ENCODE data around the gene PZP.

Gene PZP

GRCh38 chr12:9123781-9124382, 84.3 kb downstream of the PZP start:
- DNase-seq = no peak

GRCh38 chr12:9122091-9122609, 86.0 kb downstream of the PZP start:
- no peak for DNase-seq

- no peak for DNase-seq
Measured at GRCh38 chr12:9120487-9121184, 87.6 kb downstream of the PZP start.

GRCh38 chr12:9118158-9118557, 90.0 kb downstream of the PZP start:
- DNase-seq = no peak

- no peak for DNase-seq
Measured at GRCh38 chr12:9115731-9116559, 92.2 kb downstream of the PZP start, which contains the start of gene A2M. Gene A2M, minus strand, starts transcription at chr12:9115919. Its CDS starts 70 bp downstream, at chr12:9115849.

- no peak for DNase-seq
Measured at GRCh38 chr12:9114946-9115345, 93.2 kb downstream of the PZP start.

GRCh38 chr12:9113987-9114309, 94.2 kb downstream of the PZP start:
- DNase-seq = no peak

- no peak for DNase-seq
Measured at GRCh38 chr12:9113296-9113986, 94.8 kb downstream of the PZP start.

GRCh38 chr12:9112076-9112853, 95.9 kb downstream of the PZP start:
- no peak for DNase-seq

- DNase-seq = no peak
Measured at GRCh38 chr12:9111525-9111924, 96.7 kb downstream of the PZP start.

GRCh38 chr12:9109737-9110491, 98.3 kb downstream of the PZP start:
- DNase-seq = no peak

GRCh38 chr12:9109213-9109522, 99.0 kb downstream of the PZP start:
- no peak for DNase-seq

GRCh38 chr12:9108504-9109212, 99.5 kb downstream of the PZP start:
- no peak for DNase-seq

GRCh38 chr12:9107542-9107873, 100.7 kb downstream of the PZP start:
- no peak for DNase-seq

GRCh38 chr12:9106610-9107541, 101.3 kb downstream of the PZP start:
- DNase-seq = no peak

GRCh38 chr12:9106067-9106466, 102.1 kb downstream of the PZP start:
- no peak for DNase-seq

- no peak for DNase-seq
Measured at GRCh38 chr12:9104767-9105423, 103.3 kb downstream of the PZP start.

- DNase-seq = no peak
Measured at GRCh38 chr12:9104087-9104486, 104.1 kb downstream of the PZP start.

- DNase-seq = no peak
Measured at GRCh38 chr12:9103050-9103849, 104.9 kb downstream of the PZP start.

Measured in NCI-H2107 (cell line).